ENCODE data around the gene IST1. TPM values are rescaled to one million over a fixed set of nuclear protein-coding genes. Genes with fewer than 3 reads are reported as not detected.

IST1 gene
- total and polyA plus RNA-seq, 8 donors: 156 to 360 (median 298) TPM

DNA sequence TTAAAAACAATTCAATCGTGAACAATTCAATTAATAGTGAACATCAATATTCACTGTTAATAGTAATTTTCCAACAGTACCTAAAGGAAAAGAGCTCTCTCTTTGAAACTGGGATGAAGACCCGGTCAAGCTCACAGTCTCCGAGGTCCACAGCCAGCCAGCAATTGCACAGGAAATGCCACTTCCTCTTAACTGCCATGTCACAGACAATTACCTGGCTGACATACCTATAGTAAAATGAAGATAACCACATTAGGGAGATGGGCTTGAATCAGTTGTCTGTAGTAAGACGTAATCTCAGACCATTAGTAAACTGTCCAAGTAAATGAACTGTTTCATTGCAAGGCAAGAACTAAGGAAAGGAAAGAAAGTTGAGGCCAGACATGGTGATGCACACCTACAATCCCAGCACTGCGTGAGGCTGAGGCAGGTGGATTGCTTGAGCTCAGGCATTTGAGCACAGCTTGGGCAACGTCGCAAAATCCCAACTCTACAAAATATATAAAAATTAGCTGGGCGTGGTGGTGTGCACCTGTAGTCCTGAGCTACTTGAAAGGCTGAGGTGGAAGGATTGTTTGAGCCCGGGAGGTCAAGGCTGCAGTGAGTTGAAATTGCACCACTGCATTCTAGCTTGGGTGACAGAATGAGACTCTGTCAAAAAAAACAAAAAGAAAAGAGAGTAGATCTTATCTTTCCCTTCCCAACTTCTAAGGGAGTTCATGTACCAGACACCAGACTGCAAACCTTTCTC lies 68.0 kb downstream of the IST1 start:
- no peaks in the 10 kb centered on the region for H3K9me3 ChIP-seq
- ATAC-seq (no peak), DNase-seq (no peak)
- H3K4me3 ChIP-seq: no peak overlapping the region
- H3K27me3 ChIP-seq: no peaks in the 10 kb centered on the region
- TF ChIP-seq CTCF (IDR thresholded peaks at IDR 0.05): no peak
- intact Hi-C loops (cut with DNase I): no loop called here
- H3K27ac ChIP-seq: no peak overlapping the region
- no peaks in the 10 kb centered on the region for H3K36me3 ChIP-seq
- H3K4me1 ChIP-seq: no peaks in the 10 kb centered on the region

GRCh38 chr16:71965223-71965622 lies 69.9 kb downstream of the IST1 start:
- no peaks in the 10 kb centered on the region for H3K27me3 ChIP-seq
- TF ChIP-seq CTCF (IDR thresholded peaks at IDR 0.05): no peak
- no peak overlapping the region for H3K27ac ChIP-seq
- intact Hi-C loops (cut with DNase I): no loop called here
- no peak overlapping the region for H3K4me3 ChIP-seq
- ATAC-seq: no peak
- H3K36me3 ChIP-seq: no peaks in the 10 kb centered on the region
- DNase-seq: no peak
- H3K4me1 ChIP-seq: no peaks in the 10 kb centered on the region
- H3K9me3 ChIP-seq: no peaks in the 10 kb centered on the region

GRCh38 chr16:71966932-71967331 lies 71.6 kb downstream of the IST1 start:
- H3K27me3 ChIP-seq: no peaks in the 10 kb centered on the region
- TF ChIP-seq CTCF (IDR thresholded peaks at IDR 0.05): no peak
- intact Hi-C loops (cut with DNase I): no loop called here
- H3K9me3 ChIP-seq: no peaks in the 10 kb centered on the region
- H3K36me3 ChIP-seq: no peaks in the 10 kb centered on the region
- ATAC-seq (no peak), DNase-seq (no peak)
- no peak overlapping the region for H3K27ac ChIP-seq
- H3K4me1 ChIP-seq: no peaks in the 10 kb centered on the region
- H3K4me3 ChIP-seq: no peak overlapping the region

DNA sequence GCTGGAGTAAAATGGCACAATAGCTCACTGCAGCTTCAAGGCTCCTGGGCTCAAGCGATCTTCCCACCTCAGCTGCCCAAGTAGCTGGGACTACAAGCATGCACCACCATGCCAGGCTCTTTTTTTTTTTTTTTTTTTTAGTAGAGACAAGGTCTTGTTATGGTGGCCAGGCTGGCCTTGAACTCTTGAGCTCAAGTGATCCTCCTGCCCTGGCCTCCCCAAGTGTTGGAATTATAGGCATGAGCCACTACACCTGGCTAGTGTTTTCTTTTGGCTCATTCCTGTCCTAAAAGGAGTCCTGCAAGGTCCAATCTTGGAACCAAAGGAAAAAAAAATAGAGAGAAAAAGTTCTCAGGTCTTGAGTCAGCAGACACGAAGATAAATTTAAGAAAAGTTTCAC lies 74.0 kb downstream of the IST1 start:
- H3K4me1 ChIP-seq: no peaks in the 10 kb centered on the region
- no peak for TF ChIP-seq CTCF (IDR thresholded peaks at IDR 0.05)
- H3K36me3 ChIP-seq: no peaks in the 10 kb centered on the region
- H3K9me3 ChIP-seq: no peaks in the 10 kb centered on the region
- intact Hi-C loops (cut with DNase I): no loop called here
- H3K4me3 ChIP-seq: no peak overlapping the region
- no peak for DNase-seq
- ATAC-seq: no peak
- H3K27me3 ChIP-seq: no peaks in the 10 kb centered on the region
- H3K27ac ChIP-seq: no peak overlapping the region

- Histone ChIP-seq H3K4me3 (no peak overlapping the region), H3K27me3 (no peaks in the 10 kb centered on the region), H3K36me3 (no peaks in the 10 kb centered on the region), H3K27ac (no peak overlapping the region), H3K4me1 (no peaks in the 10 kb centered on the region), H3K9me3 (no peaks in the 10 kb centered on the region)
- ATAC-seq (no peak), DNase-seq (no peak)
- intact Hi-C loops (cut with DNase I): no loop called here
- no peak for TF ChIP-seq CTCF (IDR thresholded peaks at IDR 0.05)
Observed at GRCh38 chr16:71971571-71971970, 76.2 kb downstream of the IST1 start.
